ENCODE data around the gene OR2AG1.

DNA sequence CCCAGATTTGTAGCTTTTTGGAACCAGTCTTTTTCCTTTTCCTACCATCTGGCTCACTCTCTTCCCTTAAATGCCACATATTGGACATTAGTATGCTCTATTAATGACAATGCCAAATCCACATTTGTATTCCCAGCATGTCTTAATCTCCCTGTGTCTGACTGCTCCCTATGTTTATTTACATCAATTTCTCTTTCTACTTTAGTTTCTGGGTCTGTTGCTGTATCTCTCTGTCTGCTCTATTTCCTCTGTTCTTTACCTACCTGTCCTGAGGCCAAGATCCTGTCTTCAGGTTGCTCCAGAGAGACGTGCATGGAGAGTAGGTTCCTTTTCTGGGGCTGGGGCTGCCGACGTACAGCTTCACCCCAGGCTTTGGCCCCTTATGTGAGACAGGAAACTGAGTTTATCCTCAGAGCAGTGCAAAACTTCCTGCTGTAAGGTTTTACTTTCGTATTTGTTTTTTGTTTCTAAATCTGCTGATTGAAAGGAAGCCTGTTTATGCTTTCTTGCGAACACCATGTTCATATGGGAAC is 36.7 kb upstream of the OR2AG1 start:
- TF ChIP-seq, protein P1, sequence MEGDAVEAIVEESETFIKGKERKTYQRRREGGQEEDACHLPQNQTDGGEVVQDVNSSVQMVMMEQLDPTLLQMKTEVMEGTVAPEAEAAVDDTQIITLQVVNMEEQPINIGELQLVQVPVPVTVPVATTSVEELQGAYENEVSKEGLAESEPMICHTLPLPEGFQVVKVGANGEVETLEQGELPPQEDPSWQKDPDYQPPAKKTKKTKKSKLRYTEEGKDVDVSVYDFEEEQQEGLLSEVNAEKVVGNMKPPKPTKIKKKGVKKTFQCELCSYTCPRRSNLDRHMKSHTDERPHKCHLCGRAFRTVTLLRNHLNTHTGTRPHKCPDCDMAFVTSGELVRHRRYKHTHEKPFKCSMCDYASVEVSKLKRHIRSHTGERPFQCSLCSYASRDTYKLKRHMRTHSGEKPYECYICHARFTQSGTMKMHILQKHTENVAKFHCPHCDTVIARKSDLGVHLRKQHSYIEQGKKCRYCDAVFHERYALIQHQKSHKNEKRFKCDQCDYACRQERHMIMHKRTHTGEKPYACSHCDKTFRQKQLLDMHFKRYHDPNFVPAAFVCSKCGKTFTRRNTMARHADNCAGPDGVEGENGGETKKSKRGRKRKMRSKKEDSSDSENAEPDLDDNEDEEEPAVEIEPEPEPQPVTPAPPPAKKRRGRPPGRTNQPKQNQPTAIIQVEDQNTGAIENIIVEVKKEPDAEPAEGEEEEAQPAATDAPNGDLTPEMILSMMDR (IDR thresholded peaks at IDR 0.05): no peak
- TF ChIP-seq POLR2A (IDR thresholded peaks at IDR 0.05): no peak
